SK-MEL-5 (cell line): ENCODE data around the gene COX8C. TPM values are rescaled to one million over a fixed set of nuclear protein-coding genes. Genes with fewer than 3 reads are reported as not detected.

Experiments used
- DNase-seq: peaks from one replicate; pipeline ENCODE4 v3.0.0-alpha.2; 2016; ENCODE audit warnings: low read depth, low spot score
- in situ Hi-C: cut with HindIII; loops from 2 replicates; pipeline ENCODE4 v1.10.0; 2016; ENCODE audit warnings: low sequenced_read_pairs, high pct_unique_total_duplicates, low pct_unique_long_range_greater_than_20kb
- polyA plus RNA-seq, 2 experiments: library from polyadenylated mRNA; depleted of rRNA; stranded (reverse); fragments of >200 nt; gene quantifications; 2 replicates each; pipeline ENCODE4 v1.2.3, GENCODE V29; 2015
- total RNA-seq: library from RNA; depleted of rRNA; stranded (reverse); fragments of >200 nt; shearing (Covaris generic); gene quantifications from 2 replicates; pipeline ENCODE4 v1.2.3, GENCODE V29; 2014; rRNA removed

The COX8C gene, protein sequence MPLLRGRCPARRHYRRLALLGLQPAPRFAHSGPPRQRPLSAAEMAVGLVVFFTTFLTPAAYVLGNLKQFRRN
- total RNA-seq = not detected in 2 replicates
- not detected in 2 replicates for polyA plus RNA-seq (2015; cell fraction: cytosol; rRNA removed)
- not detected in 2 replicates for polyA plus RNA-seq (2015; cell fraction: nucleus; rRNA removed)

DNA sequence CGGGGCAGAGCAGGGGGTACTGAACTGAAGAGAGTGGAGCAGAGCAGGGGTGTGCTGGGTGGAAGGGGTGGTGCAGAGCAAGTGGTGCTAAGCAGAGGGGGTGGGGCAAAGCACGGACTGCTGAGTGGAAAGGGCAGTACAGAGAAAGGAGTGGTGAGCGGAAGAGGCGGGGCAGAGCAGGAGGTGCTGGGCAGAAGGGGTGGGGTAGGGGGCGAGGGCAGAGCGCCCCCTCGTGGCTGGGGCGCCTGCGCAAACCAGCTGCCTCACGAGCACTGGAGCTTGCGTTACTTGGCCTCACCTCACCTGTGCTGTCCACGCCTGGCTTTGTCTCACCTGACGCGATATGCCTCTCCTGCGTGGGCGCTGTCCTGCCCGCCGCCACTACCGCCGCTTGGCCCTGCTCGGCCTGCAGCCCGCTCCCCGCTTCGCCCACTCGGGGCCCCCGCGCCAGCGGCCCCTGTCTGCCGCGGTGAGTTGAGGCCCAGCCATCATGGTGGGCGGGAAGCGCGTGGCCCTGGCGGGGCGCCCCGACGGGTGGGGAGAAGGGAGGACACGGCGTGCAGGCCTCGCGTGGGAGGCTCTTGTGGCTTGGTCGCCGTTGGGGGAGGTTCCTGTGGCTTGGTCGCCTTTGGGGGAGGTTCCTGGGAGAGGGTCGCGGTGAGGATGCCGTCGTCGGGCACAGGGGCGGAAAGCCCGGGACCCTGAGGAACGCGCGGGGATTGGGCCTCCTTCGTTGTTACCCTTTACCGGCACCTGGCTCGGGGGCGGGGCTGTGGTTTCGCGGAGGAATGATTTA lies at the start of gene COX8C:
TSS of gene COX8C (plus strand) at position 257 of the 796 bp plus-strand sequence. CDS start at position 344, 87 bp downstream.
- in situ Hi-C loops = no loop called here
- DNase-seq = no peak

DNA sequence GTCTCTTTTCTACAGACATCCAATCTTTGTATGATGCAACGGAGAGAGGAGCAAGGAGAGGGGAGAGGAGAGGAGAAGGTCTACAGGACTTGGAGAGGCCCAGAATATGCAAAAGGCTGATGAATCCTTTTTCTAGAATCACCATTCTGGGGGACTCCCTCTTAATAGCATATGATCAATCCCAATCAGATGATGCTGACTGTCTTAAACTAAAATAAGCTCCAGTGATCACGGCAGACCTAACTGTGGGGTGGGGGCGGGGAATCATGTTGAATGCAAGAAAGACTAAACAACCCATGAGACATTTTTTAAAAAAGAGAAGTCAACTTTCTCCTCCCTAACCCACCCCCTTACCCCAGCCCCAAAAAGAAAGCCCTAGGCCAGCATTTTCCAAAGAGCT lies 47.6 kb upstream of the COX8C start:
- no peak for DNase-seq
- in situ Hi-C loops = no loop called here

DNA sequence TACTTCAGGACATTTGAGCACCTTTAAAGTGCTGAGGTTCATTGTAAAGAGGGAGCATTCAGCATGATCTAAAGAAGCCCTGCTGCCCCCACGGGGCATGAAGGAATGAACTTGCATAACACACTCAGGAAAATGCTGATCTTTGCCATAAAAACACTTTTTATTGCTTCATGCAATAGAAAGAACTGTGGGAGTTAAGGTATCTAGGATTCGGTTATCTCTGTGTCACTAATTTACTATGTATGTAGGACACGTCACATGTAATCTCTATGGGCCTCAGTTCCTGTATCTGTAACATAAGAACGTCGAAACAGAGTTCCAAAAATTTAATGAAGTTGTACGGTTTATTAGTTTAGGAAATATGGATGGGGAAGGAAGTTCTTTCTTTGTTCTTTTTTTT lies 47.1 kb upstream of the COX8C start:
- in situ Hi-C loops = no loop called here
- DNase-seq = no peak

- in situ Hi-C loops = no loop called here
- no peak for DNase-seq
Measured at GRCh38 chr14:93301821-93302447, 45.0 kb upstream of the COX8C start.

DNA sequence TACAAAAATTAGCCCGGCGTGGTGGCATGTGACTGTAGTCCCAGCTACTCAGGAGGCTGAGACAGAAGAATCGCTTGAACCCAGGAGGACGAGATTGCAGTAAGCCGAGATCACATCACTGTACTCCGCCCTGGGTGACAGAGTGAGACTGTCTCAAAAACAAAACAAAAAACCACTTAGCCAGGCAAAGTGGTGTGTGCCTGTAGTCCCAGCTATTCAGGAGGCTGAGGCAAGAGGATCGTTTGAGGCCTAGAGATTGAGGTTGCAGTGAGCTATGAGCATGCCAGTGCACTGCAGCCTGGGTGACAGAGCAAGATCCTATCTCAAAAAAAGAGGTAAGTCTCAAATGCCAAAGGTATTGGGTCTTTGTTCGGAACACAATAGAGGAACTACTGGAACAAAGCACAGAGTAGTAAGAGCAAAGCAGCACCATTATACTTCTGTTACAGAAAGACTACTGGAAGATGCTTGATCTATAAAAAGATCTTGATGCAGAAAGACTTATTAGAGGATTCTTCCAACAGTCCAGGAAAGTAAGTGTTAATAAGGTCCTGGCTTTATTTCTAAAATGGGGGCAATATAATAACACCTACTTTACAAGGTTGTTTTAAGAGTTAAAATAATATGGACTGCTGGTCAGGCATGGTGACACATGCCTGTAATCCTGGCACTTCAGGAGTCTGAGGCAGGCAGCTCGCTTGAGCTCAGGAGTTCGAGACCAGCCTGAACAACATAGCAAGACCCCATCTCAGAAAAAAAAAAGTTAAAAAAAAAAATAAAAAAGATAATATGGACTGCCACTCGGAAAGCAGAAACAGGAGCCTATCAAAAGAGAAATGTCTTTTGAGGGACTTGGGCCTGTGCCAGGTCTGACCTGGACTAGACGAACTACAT lies 44.0 kb upstream of the COX8C start:
- in situ Hi-C loops = no loop called here
- no peak for DNase-seq

GRCh38 chr14:93303659-93304058 lies 43.3 kb upstream of the COX8C start:
- no peak for DNase-seq
- in situ Hi-C loops = no loop called here

DNA sequence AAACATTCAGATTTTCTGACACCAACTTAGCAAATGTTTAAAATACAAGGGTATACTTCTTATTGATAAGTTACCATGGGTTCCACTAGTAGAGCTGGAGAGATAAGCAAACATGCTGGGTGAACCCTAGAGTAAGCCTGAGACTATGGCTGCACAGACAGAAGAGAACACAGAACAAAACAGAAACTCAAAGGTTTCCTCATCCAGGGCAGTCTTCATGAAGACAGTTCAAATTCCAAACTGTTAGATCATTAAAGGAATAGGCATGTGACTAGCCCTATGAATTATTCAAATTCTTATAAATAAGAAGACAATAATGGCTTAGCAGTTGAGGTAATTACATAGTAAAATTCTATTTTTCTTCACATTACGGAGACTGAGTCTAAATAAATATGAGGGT lies 42.2 kb upstream of the COX8C start:
- DNase-seq = no peak
- in situ Hi-C loops = no loop called here

DNA sequence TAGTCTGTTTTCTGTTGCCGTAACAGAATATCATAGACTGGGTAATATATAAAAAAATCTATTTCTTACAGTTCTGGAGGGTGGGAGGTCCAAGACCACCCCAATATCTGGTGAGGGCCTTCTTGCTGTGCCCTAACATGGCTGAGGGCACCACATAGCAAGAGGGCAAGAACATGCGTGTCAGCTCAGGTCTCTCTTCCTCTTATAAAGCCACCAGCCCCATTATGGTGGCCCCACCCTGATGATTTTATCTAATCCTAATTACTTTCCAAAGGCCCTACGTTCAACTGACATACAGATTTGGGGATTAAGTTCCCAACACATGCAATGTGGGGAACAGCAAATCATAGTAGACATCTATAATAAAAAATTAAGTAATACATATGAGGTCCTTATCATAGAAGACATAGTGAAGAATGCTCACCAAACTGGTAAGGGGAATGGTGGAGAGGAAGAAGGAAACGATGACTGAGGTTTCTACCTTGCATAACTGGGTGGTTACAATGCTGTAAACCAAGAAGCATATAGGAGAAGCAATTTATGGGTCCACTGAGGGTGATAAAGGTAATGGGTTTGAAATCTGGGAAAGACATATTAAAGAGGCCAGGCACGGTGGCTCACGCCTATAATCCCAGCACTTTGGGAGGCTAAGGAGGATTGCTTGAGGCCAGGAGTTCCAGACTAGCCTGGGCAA lies 41.1 kb upstream of the COX8C start:
- in situ Hi-C loops = no loop called here

GRCh38 chr14:93306812-93307211 lies 40.2 kb upstream of the COX8C start:
- in situ Hi-C loops = no loop called here
- DNase-seq = no peak

More for the DNA sequence above, 41.1 kb upstream of the COX8C start:
- DNase-seq = no peak

GRCh38 chr14:93308686-93309345 lies 38.2 kb upstream of the COX8C start:
- in situ Hi-C loops = no loop called here
- DNase-seq = no peak

DNA sequence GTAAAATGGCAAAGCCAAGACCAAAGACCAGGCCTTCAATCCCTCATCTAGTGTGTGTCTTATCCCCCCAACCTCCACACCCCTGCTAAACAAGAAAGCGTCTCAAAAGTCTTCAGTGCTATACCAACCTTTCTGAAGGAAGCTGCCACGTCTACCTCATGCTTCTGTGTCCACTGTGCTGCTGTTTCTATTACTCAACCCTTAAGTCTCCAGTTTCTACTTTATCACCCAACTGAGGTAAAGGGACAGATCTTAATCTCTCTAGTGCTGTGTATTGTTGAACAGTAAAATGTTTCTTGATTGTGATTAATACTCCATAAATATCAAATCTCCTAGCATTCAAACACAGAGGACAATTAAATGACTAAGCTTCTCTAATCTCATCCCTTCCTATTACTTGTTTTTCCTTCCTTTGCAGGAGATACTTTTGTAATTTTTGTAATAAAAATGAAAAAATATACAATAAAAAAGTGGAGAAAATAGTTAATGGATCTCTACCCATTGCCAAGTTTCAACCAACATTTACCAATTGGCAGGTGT lies 37.5 kb upstream of the COX8C start:
- DNase-seq = no peak
- in situ Hi-C loops = no loop called here

GRCh38 chr14:93311082-93311481 lies 35.9 kb upstream of the COX8C start:
- no peak for DNase-seq
- in situ Hi-C loops = no loop called here

DNA sequence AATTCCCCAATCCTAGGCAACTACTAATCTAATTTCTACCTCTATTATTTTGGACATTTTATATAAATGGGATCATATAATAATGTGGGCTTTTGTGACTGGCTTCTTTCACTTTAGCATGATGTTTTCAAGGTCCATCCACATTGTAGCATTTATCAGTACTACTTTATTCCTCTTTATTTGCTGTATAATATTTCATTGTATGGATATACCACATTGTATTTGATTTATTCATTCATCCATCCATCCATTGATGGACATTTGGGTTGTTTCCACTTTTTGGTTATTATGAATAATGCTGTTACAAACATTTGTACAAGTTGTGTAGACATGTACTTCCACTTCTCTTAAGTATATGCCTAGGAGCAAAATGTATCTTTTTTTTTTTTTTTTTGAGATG lies 31.4 kb upstream of the COX8C start:
- no peak for DNase-seq
- in situ Hi-C loops = no loop called here

GRCh38 chr14:93316716-93317115 lies 30.3 kb upstream of the COX8C start:
- in situ Hi-C loops = no loop called here
- no peak for DNase-seq

DNA sequence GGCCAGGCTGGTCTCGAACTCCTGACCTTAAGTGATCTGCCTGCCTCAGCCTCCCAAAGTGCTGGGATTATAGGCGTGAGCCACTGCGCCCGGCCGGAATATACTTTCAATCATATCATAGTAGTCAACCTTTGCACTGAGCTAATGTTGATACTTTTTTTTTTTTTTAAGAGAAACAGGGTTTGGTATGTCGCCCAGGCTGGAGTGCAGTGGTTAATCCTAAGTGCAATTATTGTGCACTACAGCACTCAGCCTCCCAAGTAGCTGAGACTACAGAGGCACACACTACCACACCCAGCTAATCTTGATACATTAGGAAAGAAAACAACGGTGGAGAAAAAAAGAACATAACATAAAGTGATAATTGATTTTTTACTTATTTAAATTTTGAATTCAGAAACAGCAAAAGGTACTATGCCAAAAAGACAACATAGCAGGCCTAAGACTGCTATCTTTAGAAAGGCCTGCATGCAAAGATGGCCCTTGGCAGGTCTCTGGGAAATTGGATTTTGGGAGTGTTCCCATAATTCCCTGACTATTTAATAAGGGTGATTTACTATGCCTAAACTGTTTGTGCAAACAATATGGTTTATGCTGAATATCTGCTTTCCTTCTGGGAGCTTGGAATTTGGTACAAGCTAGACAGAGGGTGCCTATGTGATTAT lies 29.6 kb upstream of the COX8C start:
- no peak for DNase-seq
- in situ Hi-C loops = no loop called here
